Gastroesophageal sphincter (tissue), 3 donors: ENCODE results near the gene PKIG.

Experiments used
- CTCF ChIP-seq, 4 experiments: fragments of 200-600 bp in 2 of 4; fragments of 450-650 bp in 2 of 4; sonication (generic) in 1 of 4; IDR thresholded peaks; one replicate each; pipeline ENCODE4 v1.5.1; 2017 to 2019; ENCODE audit warnings: antibody characterized with exemption in 4 of 4, mild to moderate bottlenecking in 2 of 4, moderate library complexity in 2 of 4
- POLR2A ChIP-seq, 2 donors: fragments of 450-650 bp; IDR thresholded peaks; one replicate each; pipeline ENCODE4 v1.6.1; 2017; ENCODE audit warnings: antibody characterized with exemption in 2 of 2, mild to moderate bottlenecking in 2 of 2, moderate library complexity in 1 of 2
- POLR2AphosphoS5 ChIP-seq: sonication (generic); formaldehyde crosslinking; IDR thresholded peaks from one replicate; pipeline ENCODE4 v1.6.1; 2017; ENCODE audit warnings: antibody characterized with exemption

GRCh38 chr20:44600758-44601201, 18.4 kb downstream of the PKIG start:
- no peak for TF ChIP-seq CTCF (IDR thresholded peaks at IDR 0.05)
- TF ChIP-seq POLR2A (IDR thresholded peaks at IDR 0.05): no peak
- peak; percentile 50 for TF ChIP-seq POLR2AphosphoS5
